Measurements from ENCODE around the gene BTBD19.
"Not testable (repeated sequence)": the region's sequence is repeated elsewhere in the genome, so short reads cannot be mapped to it uniquely, and the experiment has no call there.

Gene BTBD19

GRCh38 chr1:44808063-44808937 lies at the start of gene BTBD19:
TSS of gene BTBD19 (plus strand) at chr1:44808523. CDS start at chr1:44808821, 298 bp downstream.
- peak; percentile 96 for DNase-seq

GRCh38 chr1:44759077-44759476 lies 49.2 kb upstream of the BTBD19 start:
- DNase-seq = no peak

GRCh38 chr1:44760876-44761275 lies 47.4 kb upstream of the BTBD19 start:
- DNase-seq = no peak

- not testable (repeated sequence) for DNase-seq
Observed at GRCh38 chr1:44766421-44766820, 41.9 kb upstream of the BTBD19 start.

- DNase-seq = peak; percentile 95
Observed at GRCh38 chr1:44775078-44775929, 33.0 kb upstream of the BTBD19 start, which contains the start of gene RPS8. TSS of gene RPS8 (plus strand) at chr1:44775540. CDS start at chr1:44775597, 57 bp downstream.

- DNase-seq = no peak
Observed at GRCh38 chr1:44775930-44776729, 32.2 kb upstream of the BTBD19 start.

GRCh38 chr1:44776730-44777068 lies 31.6 kb upstream of the BTBD19 start:
- DNase-seq = no peak

- DNase-seq = no peak
Observed at GRCh38 chr1:44777547-44777946, 30.8 kb upstream of the BTBD19 start.

- DNase-seq = no peak
Observed at GRCh38 chr1:44777969-44778635, 30.2 kb upstream of the BTBD19 start.

- no peak for DNase-seq
Observed at GRCh38 chr1:44778705-44779576, 29.4 kb upstream of the BTBD19 start.

- DNase-seq = no peak
Observed at GRCh38 chr1:44780583-44781121, 27.7 kb upstream of the BTBD19 start.

GRCh38 chr1:44783697-44784093 lies 24.6 kb upstream of the BTBD19 start:
- no peak for DNase-seq

- no peak for DNase-seq
Observed at GRCh38 chr1:44784094-44785028, 24.0 kb upstream of the BTBD19 start.

- no peak for DNase-seq
Observed at GRCh38 chr1:44785029-44785380, 23.3 kb upstream of the BTBD19 start.

- no peak for DNase-seq
Observed at GRCh38 chr1:44785501-44786137, 22.7 kb upstream of the BTBD19 start.

- DNase-seq = peak; percentile 73
Observed at GRCh38 chr1:44786138-44786840, 22.0 kb upstream of the BTBD19 start.

GRCh38 chr1:44786841-44787426 lies 21.4 kb upstream of the BTBD19 start:
- DNase-seq = peak; percentile 28

GRCh38 chr1:44787506-44787905 lies 20.8 kb upstream of the BTBD19 start:
- DNase-seq = no peak

Measured in left hindlimb (tissue), 1 donor.